IPS-15b (cell line): Measurements from ENCODE around the gene ARSG.

ENCODE experiments used
- H3K27me3 ChIP-seq: one replicate; pipeline ENCODE4 v1.6.1; 2013; ENCODE audit warnings: low read length; ENCODE audit not compliant: control insufficient read depth, insufficient read depth
- H3K36me3 ChIP-seq: one replicate; pipeline ENCODE4 v1.6.1; 2013; ENCODE audit warnings: low read length; ENCODE audit not compliant: control insufficient read depth, insufficient read depth
- H3K4me1 ChIP-seq: one replicate; pipeline ENCODE4 v1.6.1; 2013; ENCODE audit warnings: mild to moderate bottlenecking, low read length; ENCODE audit not compliant: control insufficient read depth, insufficient read depth
- H3K4me3 ChIP-seq: one replicate; pipeline ENCODE4 v1.5.1; 2013; ENCODE audit warnings: low read depth, low read length
- H3K9ac ChIP-seq: one replicate; pipeline ENCODE4 v1.6.1; 2013; ENCODE audit warnings: low read depth, mild to moderate bottlenecking, low read length
- H3K9me3 ChIP-seq: one replicate; pipeline ENCODE4 v1.6.1; 2013; ENCODE audit warnings: mild to moderate bottlenecking, low read length; ENCODE audit not compliant: control insufficient read depth, insufficient read depth

ARSG gene

DNA sequence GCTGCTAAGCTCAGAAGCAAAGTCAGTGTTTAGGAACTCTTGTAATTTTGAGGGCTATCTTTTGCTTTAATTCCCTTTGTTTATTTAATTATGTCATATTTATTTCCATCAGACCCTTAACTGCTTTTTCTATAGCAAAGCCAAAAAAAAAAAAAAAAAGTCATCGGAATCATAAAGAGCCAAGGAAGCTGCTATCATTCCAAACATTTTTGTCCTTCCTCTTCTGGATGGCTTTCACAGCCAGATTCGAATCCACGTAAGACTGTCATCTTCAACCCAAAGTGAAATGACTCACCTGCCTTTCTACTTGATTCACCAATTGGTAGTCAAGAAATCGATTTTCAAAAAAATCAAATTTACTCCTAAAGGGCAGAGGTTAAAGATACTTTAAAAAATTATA lies 127.6 kb downstream of the ARSG start:
- H3K4me3 ChIP-seq: no peak overlapping the region
- H3K4me1 ChIP-seq: peaks cover 2% of the 10 kb centered on the region
- no peaks in the 10 kb centered on the region for H3K36me3 ChIP-seq
- no peak overlapping the region for H3K9ac ChIP-seq
- H3K9me3 ChIP-seq: no peaks in the 10 kb centered on the region
- H3K27me3 ChIP-seq: no peaks in the 10 kb centered on the region

DNA sequence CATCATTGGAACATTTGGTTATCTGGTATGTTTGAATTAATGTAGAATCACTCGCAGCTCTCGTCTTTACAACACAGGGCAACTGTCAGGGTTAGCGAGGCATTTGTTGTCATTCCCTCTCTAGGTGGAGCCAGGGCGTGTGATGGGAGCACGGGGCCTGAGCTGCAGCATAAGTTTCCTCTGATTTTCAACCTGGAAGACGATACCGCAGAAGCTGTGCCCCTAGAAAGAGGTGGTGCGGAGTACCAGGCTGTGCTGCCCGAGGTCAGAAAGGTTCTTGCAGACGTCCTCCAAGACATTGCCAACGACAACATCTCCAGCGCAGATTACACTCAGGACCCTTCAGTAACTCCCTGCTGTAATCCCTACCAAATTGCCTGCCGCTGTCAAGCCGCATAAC lies 128.8 kb downstream of the ARSG start:
- Histone ChIP-seq H3K27me3 (no peaks in the 10 kb centered on the region), H3K9ac (no peak overlapping the region), H3K9me3 (no peaks in the 10 kb centered on the region), H3K36me3 (no peaks in the 10 kb centered on the region), H3K4me1 (peaks cover 2% of the 10 kb centered on the region), H3K4me3 (no peak overlapping the region)

DNA sequence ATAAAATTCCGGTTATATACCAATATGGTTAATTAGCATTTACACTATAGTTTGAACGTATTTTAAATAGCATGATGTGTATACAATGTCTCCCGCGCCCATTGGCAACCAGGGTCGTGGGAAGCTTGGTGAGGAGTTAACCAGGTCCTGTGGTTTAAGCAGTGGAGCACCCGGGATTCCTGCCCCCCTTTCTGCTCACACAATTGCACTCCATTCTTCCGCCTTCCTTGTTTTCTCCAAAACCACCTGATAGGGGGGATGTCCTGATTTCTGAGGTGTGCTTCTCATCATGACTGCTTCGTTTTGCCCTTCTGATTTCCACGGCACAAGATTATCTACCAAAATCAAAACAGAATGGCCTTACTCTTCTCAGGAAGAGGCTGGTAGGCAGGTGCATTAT lies 130.2 kb downstream of the ARSG start:
- no peaks in the 10 kb centered on the region for H3K9me3 ChIP-seq

DNA sequence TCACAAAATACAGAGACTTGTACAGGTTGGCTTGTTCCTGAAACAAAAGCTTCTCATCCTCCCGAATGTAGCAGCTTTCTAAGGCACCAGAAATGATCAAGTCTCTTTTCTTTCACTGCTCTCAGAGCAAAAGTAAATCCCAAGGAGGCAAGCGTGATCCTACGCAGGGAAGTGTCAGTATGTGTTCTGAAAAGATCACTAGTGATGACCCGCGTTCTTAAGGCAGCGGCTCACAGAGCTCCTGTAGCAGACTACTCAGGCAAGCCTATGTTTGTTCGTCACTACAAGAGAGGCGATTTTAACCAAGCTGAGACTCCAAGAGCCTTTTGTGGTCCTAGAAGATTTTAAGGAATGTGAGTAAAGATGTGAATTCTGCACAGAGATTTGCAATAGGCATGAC lies 131.5 kb downstream of the ARSG start:
- Histone ChIP-seq H3K36me3 (no peaks in the 10 kb centered on the region), H3K4me1 (peaks cover 2% of the 10 kb centered on the region), H3K27me3 (no peaks in the 10 kb centered on the region), H3K9me3 (no peaks in the 10 kb centered on the region), H3K9ac (no peak overlapping the region), H3K4me3 (no peak overlapping the region)

More for the DNA sequence above, 130.2 kb downstream of the ARSG start:
- Histone ChIP-seq H3K4me1 (peaks cover 2% of the 10 kb centered on the region), H3K4me3 (no peak overlapping the region), H3K27me3 (no peaks in the 10 kb centered on the region), H3K36me3 (no peaks in the 10 kb centered on the region), H3K9ac (no peak overlapping the region)

DNA sequence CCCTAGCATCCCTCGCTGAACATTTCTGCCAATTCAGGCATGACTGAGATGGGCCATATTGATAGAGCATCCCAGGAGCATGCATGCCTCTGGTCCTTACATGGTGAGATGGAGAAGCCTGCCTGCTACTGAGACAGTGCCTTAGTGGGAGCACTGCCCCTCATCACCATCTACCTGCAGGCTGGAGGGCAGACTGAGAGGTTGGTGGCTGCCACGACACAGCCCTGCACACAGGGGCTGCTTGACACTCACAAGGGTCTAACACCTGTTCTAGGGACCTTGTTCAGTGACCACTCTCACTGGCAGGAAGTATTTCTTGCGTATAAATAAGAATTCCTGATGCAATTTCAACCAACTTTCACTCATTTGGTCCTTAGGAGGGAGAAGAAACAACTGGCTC lies 132.0 kb downstream of the ARSG start:
- Histone ChIP-seq H3K9me3 (no peaks in the 10 kb centered on the region), H3K9ac (no peak overlapping the region), H3K4me1 (peaks cover 2% of the 10 kb centered on the region), H3K27me3 (no peaks in the 10 kb centered on the region), H3K36me3 (no peaks in the 10 kb centered on the region), H3K4me3 (no peak overlapping the region)

DNA sequence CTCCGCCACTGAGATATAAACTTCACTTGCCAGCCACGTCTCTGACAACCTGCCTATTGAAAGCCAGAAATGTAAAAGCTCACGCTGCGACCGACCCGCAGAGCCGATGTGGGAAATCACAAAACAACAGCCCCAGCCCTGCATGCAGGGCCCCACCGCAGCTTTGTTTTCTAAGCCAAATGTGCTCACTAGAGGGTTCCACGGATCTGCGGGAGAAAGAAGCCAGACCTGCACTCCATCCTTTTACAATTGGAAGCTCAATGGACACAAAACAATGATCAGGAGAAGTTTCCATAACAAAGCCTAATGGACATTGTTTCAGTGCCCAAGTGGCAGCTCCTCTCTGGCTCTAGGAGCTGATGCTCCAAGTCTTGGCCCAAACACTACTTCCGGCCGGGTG lies 132.9 kb downstream of the ARSG start:
- Histone ChIP-seq H3K36me3 (no peaks in the 10 kb centered on the region), H3K4me1 (peaks cover 2% of the 10 kb centered on the region), H3K9me3 (no peaks in the 10 kb centered on the region), H3K4me3 (no peak overlapping the region), H3K9ac (no peak overlapping the region), H3K27me3 (no peaks in the 10 kb centered on the region)

DNA sequence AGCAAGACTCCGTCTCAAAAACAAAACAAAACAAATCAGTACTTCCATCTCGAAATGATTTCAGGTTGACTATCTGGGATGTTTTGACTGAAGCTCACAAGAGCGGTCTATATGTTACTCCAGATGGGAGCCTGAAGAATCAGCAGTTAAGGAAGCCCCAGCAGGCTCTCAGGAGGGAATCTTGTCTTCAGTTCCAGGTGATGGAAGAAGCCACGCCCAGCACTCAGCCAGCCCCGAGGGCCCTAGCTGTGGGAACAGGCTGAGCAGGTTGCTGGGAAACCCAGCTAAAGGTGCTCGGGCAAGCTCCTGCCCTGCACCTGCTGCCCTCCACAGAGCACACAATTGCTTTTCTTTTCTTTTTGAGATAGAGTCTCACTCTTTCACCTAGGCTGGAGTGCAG lies 133.6 kb downstream of the ARSG start:
- Histone ChIP-seq H3K9ac (no peak overlapping the region), H3K4me1 (peaks cover 2% of the 10 kb centered on the region), H3K27me3 (no peaks in the 10 kb centered on the region), H3K36me3 (no peaks in the 10 kb centered on the region), H3K4me3 (no peak overlapping the region), H3K9me3 (no peaks in the 10 kb centered on the region)

DNA sequence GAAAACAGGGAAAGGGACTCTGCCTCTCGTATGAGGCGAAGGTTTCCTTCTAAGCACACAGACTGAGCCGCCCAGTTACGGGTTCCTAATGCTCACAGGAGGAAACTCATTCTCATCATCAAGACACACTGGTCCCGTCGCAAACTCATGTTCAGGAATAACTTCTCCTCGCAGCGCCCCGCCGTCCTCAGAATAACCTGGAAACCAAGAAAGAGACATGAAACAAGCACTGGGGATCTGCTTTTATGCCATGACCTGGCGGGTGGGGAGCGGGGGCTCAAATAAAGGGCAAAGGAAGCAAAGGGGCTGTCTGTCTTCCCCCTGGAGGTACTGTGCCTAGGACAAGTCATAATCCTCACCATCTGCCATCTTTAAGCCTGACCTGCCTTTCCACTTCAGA lies 134.7 kb downstream of the ARSG start:
- Histone ChIP-seq H3K9ac (no peak overlapping the region), H3K9me3 (no peaks in the 10 kb centered on the region), H3K27me3 (no peaks in the 10 kb centered on the region), H3K4me3 (no peak overlapping the region), H3K4me1 (peaks cover under 1% of the 10 kb centered on the region), H3K36me3 (no peaks in the 10 kb centered on the region)

DNA sequence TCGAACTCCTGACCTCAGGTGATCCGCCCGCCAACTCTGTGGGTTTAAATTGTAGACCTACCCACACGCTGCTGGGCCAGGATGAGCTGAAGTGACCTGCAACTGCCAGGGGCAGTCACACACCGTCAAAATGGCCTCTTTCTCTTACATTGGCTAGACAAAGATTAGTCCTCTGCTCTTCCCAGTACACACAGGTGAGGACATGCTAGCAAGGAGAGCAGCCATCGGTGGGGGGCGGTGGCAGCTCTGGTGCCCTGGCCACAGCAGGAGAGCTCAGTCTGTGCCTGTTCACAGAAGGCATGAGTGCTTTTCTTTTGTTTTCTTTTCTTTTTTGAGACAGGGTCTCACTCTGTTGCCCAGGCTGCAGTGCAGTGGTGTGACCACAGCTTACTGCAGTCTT lies 136.3 kb downstream of the ARSG start:
- Histone ChIP-seq H3K4me3 (no peak overlapping the region), H3K9me3 (no peaks in the 10 kb centered on the region), H3K36me3 (no peaks in the 10 kb centered on the region), H3K9ac (no peak overlapping the region), H3K27me3 (no peaks in the 10 kb centered on the region), H3K4me1 (no peaks in the 10 kb centered on the region)

DNA sequence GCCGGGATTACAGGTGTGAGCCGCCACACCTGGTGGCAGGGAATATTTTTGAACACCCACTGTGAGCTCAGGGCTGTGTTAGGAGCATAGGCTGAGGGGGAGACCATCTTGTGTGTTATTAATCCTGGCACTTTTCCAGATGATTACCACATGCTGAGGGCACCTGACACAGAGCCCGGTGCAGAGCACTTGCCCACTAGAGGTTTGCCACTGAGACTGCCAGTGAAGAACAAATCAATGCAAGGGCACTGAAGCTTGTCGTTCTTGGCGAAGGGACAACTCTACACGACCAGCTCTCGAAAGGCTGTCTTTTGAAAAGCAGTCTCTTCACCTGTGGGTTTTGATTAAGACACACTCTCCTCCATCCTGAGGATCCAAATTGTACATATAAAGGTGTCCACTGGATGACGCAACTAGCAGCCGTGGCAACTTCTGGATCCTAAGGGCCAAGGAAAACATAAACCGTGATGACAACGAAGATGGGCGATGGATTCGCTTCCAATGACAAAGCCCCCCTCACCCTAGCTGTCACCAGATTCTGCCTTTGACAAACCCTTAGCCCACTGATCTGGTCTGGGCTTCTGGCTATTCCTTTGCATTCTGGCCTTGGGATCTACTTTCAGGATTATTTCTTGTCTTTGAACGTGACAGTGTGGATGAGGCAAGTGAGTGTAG lies 137.3 kb downstream of the ARSG start:
- no peaks in the 10 kb centered on the region for H3K27me3 ChIP-seq
- H3K9ac ChIP-seq: no peak overlapping the region
- H3K4me3 ChIP-seq: no peak overlapping the region
- no peaks in the 10 kb centered on the region for H3K9me3 ChIP-seq
- no peaks in the 10 kb centered on the region for H3K4me1 ChIP-seq
- H3K36me3 ChIP-seq: peaks cover 3% of the 10 kb centered on the region

DNA sequence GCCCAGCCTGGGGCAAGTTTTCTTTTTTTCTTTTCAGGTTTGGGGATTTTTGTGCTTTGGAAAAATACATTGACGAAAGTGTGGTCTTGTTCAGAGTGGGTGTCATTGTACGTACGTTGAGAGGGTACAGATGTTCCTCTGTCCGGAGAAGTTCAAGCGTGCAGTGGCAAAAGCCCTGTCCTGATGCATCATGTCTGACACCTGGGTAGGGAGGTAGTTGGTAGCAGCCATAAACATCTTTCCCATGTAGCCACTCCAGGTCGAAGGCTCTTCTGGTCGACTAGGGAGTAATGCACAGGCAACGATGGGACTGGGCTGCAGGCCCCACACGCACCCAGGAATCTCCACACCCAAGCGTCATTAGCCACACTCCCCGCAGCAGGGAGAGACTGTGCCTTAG lies 138.6 kb downstream of the ARSG start:
- H3K9ac ChIP-seq: no peak overlapping the region
- H3K4me3 ChIP-seq: no peak overlapping the region
- no peaks in the 10 kb centered on the region for H3K27me3 ChIP-seq
- H3K4me1 ChIP-seq: no peaks in the 10 kb centered on the region
- H3K9me3 ChIP-seq: no peaks in the 10 kb centered on the region
- peaks cover 3% of the 10 kb centered on the region for H3K36me3 ChIP-seq

DNA sequence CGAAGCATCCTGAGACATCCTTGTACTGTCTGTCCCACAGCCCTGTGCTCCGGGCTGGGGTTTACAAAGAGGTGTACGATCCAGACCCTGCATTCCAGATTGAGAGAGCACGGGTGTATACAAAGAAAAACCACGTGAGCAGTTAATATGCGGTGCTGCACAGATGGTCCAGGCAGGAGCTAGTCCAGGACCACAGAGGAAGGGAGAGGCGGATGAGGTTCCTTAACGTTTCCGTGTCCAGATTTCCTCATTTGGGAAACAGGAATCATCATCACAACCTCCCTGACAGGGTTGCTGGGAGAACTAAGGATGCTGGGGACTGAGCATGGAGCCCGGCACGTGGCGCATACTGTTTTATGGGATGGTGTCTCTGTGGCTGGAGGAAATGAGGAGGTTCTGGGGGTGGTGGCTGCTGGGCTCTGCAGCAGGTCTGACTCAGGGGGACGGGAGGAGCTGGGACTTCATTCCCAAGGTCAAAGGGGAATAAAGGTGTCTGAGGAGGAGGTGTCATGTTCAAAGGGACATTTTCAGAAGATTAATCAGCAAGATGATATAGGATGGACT lies 139.8 kb downstream of the ARSG start:
- no peak overlapping the region for H3K9ac ChIP-seq
- no peaks in the 10 kb centered on the region for H3K9me3 ChIP-seq
- H3K4me1 ChIP-seq: no peaks in the 10 kb centered on the region
- H3K4me3 ChIP-seq: no peak overlapping the region
- H3K36me3 ChIP-seq: peaks cover 8% of the 10 kb centered on the region
- no peaks in the 10 kb centered on the region for H3K27me3 ChIP-seq
